ENCODE measurements around the gene LRRC3.

LRRC3 gene

GRCh38 chr21:44503901-44504399 lies 48.6 kb downstream of the LRRC3 start:
- no peaks in the 10 kb centered on the region for H3K9me3 ChIP-seq (ENCODE audit: insufficient read depth, low read depth, low read length)
- H3K36me3 ChIP-seq (ENCODE audit: insufficient read depth, low read length), result no peaks in the 10 kb centered on the region
- H4K20me1 ChIP-seq (ENCODE audit: insufficient read depth, low read length, poor library complexity, severe bottlenecking), result no peaks in the 10 kb centered on the region
- H3K4me2 ChIP-seq (ENCODE audit: low read depth, low read length, poor library complexity, severe bottlenecking), result no peak overlapping the region
- H3K9me2 ChIP-seq (replicated peaks; ENCODE audit: low read depth, low read length), result no peaks in the 10 kb centered on the region
- no peaks in the 10 kb centered on the region for H3K79me2 ChIP-seq (ENCODE audit: insufficient read depth, low read length)
- no peak for TF ChIP-seq EZH2phosphoT487 (IDR thresholded peaks at IDR 0.05; ENCODE audit: borderline replicate concordance)
- H3F3A ChIP-seq (ENCODE audit: low read depth), result no peaks in the 10 kb centered on the region
- H3K4me1 ChIP-seq (ENCODE audit: insufficient read depth, low read length, poor library complexity, severe bottlenecking), result no peaks in the 10 kb centered on the region
- H2AFZ ChIP-seq (ENCODE audit: low read length), result no peak overlapping the region
- H3K4me3 ChIP-seq (ENCODE audit: low read length, poor library complexity, severe bottlenecking), result no peak overlapping the region
- H3K9ac ChIP-seq (ENCODE audit: low read depth, low read length, poor library complexity, severe bottlenecking), result no peak overlapping the region
- no peaks in the 10 kb centered on the region for H3K27me3 ChIP-seq (ENCODE audit: insufficient read depth, low read length, poor library complexity, severe bottlenecking)

- no peak overlapping the region for H3K4me2 ChIP-seq (ENCODE audit: low read depth, low read length, poor library complexity, severe bottlenecking)
- no peaks in the 10 kb centered on the region for H4K20me1 ChIP-seq (ENCODE audit: insufficient read depth, low read length, poor library complexity, severe bottlenecking)
- H2AFZ ChIP-seq (ENCODE audit: low read length), result no peak overlapping the region
- H3K9ac ChIP-seq (ENCODE audit: low read depth, low read length, poor library complexity, severe bottlenecking), result no peak overlapping the region
- H3F3A ChIP-seq (ENCODE audit: low read depth), result no peaks in the 10 kb centered on the region
- H3K79me2 ChIP-seq (ENCODE audit: insufficient read depth, low read length), result no peaks in the 10 kb centered on the region
- H3K9me2 ChIP-seq (replicated peaks; ENCODE audit: low read depth, low read length), result no peaks in the 10 kb centered on the region
- H3K27me3 ChIP-seq (ENCODE audit: insufficient read depth, low read length, poor library complexity, severe bottlenecking), result no peaks in the 10 kb centered on the region
- TF ChIP-seq CTCF (conservative IDR thresholded peaks at IDR 0.05; ENCODE audit: low read length) (no peak), EZH2phosphoT487 (IDR thresholded peaks at IDR 0.05; ENCODE audit: borderline replicate concordance) (no peak)
- H3K9me3 ChIP-seq (ENCODE audit: insufficient read depth, low read depth, low read length), result no peaks in the 10 kb centered on the region
- H3K4me3 ChIP-seq (ENCODE audit: low read length, poor library complexity, severe bottlenecking), result no peak overlapping the region
- H3K36me3 ChIP-seq (ENCODE audit: insufficient read depth, low read length), result no peaks in the 10 kb centered on the region
- no peaks in the 10 kb centered on the region for H3K4me1 ChIP-seq (ENCODE audit: insufficient read depth, low read length, poor library complexity, severe bottlenecking)
These were observed 50.5 kb downstream of the LRRC3 start for GRCh38 chr21:44505673-44506278.

- H4K20me1 ChIP-seq (ENCODE audit: insufficient read depth, low read length, poor library complexity, severe bottlenecking), result no peaks in the 10 kb centered on the region
- no peak overlapping the region for H3K4me3 ChIP-seq (ENCODE audit: low read length, poor library complexity, severe bottlenecking)
- H2AFZ ChIP-seq (ENCODE audit: low read length), result no peak overlapping the region
- no peaks in the 10 kb centered on the region for H3F3A ChIP-seq (ENCODE audit: low read depth)
- no peaks in the 10 kb centered on the region for H3K9me3 ChIP-seq (ENCODE audit: insufficient read depth, low read depth, low read length)
- H3K4me2 ChIP-seq (ENCODE audit: low read depth, low read length, poor library complexity, severe bottlenecking), result no peak overlapping the region
- no peaks in the 10 kb centered on the region for H3K4me1 ChIP-seq (ENCODE audit: insufficient read depth, low read length, poor library complexity, severe bottlenecking)
- no peak overlapping the region for H3K9ac ChIP-seq (ENCODE audit: low read depth, low read length, poor library complexity, severe bottlenecking)
- no peaks in the 10 kb centered on the region for H3K27me3 ChIP-seq (ENCODE audit: insufficient read depth, low read length, poor library complexity, severe bottlenecking)
- no peaks in the 10 kb centered on the region for H3K79me2 ChIP-seq (ENCODE audit: insufficient read depth, low read length)
- TF ChIP-seq CTCF (conservative IDR thresholded peaks at IDR 0.05; ENCODE audit: low read length), result no peak
- TF ChIP-seq EZH2phosphoT487 (IDR thresholded peaks at IDR 0.05; ENCODE audit: borderline replicate concordance), result no peak
- no peaks in the 10 kb centered on the region for H3K9me2 ChIP-seq (replicated peaks; ENCODE audit: low read depth, low read length)
- H3K36me3 ChIP-seq (ENCODE audit: insufficient read depth, low read length), result no peaks in the 10 kb centered on the region
These were observed 51.3 kb downstream of the LRRC3 start for GRCh38 chr21:44506279-44507255.
